GM12878 (cell line): ENCODE data around the gene CBLN3. TPM values are rescaled to one million over a fixed set of nuclear protein-coding genes. Genes with fewer than 3 reads are reported as not detected.

Source experiments
- ATF3 ChIP-seq: IDR thresholded peaks from 2 replicates; pipeline ENCODE4 v1.6.1; 2011; ENCODE audit warnings: low read depth, mild to moderate bottlenecking, low read length, moderate library complexity, borderline replicate concordance; ENCODE audit errors: extremely low read depth
- CBFB ChIP-seq: IDR thresholded peaks from 2 replicates; pipeline ENCODE4 v1.6.1; 2016; ENCODE audit warnings: antibody characterized with exemption, low read depth
- CEBPZ ChIP-seq: fragments of 150-350 bp; IDR thresholded peaks from 2 replicates; pipeline ENCODE4 v1.6.1; 2016; ENCODE audit warnings: low read depth, low read length
- CREB1 ChIP-seq: IDR thresholded peaks from 2 replicates; pipeline ENCODE4 v1.6.1; 2012; ENCODE audit warnings: low read depth, mild to moderate bottlenecking, inconsistent platforms
- EP300 ChIP-seq, 2 experiments: fragments of 150-350 bp in 1 of 2; IDR thresholded peaks; 2 replicates each; pipeline ENCODE4 v1.6.1; 2011 to 2012; ENCODE audit warnings: low read depth in 2 of 2, low read length in 2 of 2, borderline replicate concordance in 1 of 2, improper control_type of control experiment in 1 of 2, inconsistent platforms in 1 of 2; ENCODE audit not compliant: control insufficient read depth in 1 of 2
- HDGF ChIP-seq: fragments of 450-650 bp; IDR thresholded peaks from 2 replicates; pipeline ENCODE4 v1.6.1; 2016; ENCODE audit warnings: antibody characterized with exemption
- IKZF2 ChIP-seq, 2 experiments: fragments of 450-650 bp; IDR thresholded peaks; 2 replicates each; pipeline ENCODE4 v1.6.1; 2017; ENCODE audit warnings: mild to moderate bottlenecking in 2 of 2, moderate library complexity in 2 of 2
- MAX ChIP-seq: IDR thresholded peaks from 2 replicates; pipeline ENCODE4 v1.6.1; 2012; ENCODE audit warnings: low read depth, low read length, improper control_type of control experiment
- MTA2 ChIP-seq: fragments of 450-650 bp; IDR thresholded peaks from 2 replicates; pipeline ENCODE4 v1.6.1; 2016; ENCODE audit warnings: low read depth, mild to moderate bottlenecking, moderate library complexity
- MXI1 ChIP-seq: fragments of 150-350 bp; IDR thresholded peaks from 2 replicates; pipeline ENCODE4 v1.6.1; 2011; ENCODE audit warnings: low read depth, mild to moderate bottlenecking, inconsistent platforms, low read length, improper control_type of control experiment
- MYB ChIP-seq: fragments of 150-350 bp; IDR thresholded peaks from 2 replicates; pipeline ENCODE4 v1.6.1; 2014; ENCODE audit warnings: mild to moderate bottlenecking, low read depth, low read length, borderline replicate concordance
- NFYB ChIP-seq: IDR thresholded peaks from 2 replicates; pipeline ENCODE4 v1.6.1; 2011; ENCODE audit warnings: low read depth, mild to moderate bottlenecking, low read length, improper control_type of control experiment, moderate library complexity; ENCODE audit not compliant: insufficient read depth
- NR2C1 ChIP-seq: fragments of 450-650 bp; IDR thresholded peaks from 2 replicates; pipeline ENCODE4 v1.6.1; 2017; ENCODE audit warnings: antibody characterized with exemption, mild to moderate bottlenecking, moderate library complexity
- NRF1 ChIP-seq: conservative IDR thresholded peaks from 2 replicates; pipeline ENCODE4 v1.6.1; 2011; ENCODE audit warnings: mild to moderate bottlenecking, low read depth, low read length, improper control_type of control experiment
- POU2F2 ChIP-seq: IDR thresholded peaks from 3 replicates; pipeline ENCODE4 v1.6.1; 2011; ENCODE audit warnings: low read depth, mild to moderate bottlenecking, low read length, borderline replicate concordance
- RAD21 ChIP-seq: IDR thresholded peaks from 2 replicates; pipeline ENCODE4 v1.6.1; 2011; ENCODE audit warnings: mild to moderate bottlenecking, low read depth, low read length, moderate library complexity; ENCODE audit not compliant: insufficient read depth
- RB1 ChIP-seq: fragments of 450-650 bp; formaldehyde crosslinking; IDR thresholded peaks from 2 replicates; pipeline ENCODE4 v1.6.1; 2017; ENCODE audit warnings: mild to moderate bottlenecking, borderline replicate concordance
- RELA ChIP-seq: fragments of 450-650 bp; IDR thresholded peaks from 2 replicates; pipeline ENCODE4 v1.8.0; 2014; ENCODE audit warnings: borderline replicate concordance; ENCODE audit not compliant: partially characterized antibody
- RFX5 ChIP-seq: IDR thresholded peaks from 2 replicates; pipeline ENCODE4 v1.6.1; 2011; ENCODE audit warnings: low read depth, low read length, improper control_type of control experiment
- SMAD5 ChIP-seq: IDR thresholded peaks from 2 replicates; pipeline ENCODE4 v1.6.1; 2016; ENCODE audit warnings: antibody characterized with exemption, low read depth
- SMC3 ChIP-seq: IDR thresholded peaks from 2 replicates; pipeline ENCODE4 v1.6.1; 2011; ENCODE audit warnings: low read length, improper control_type of control experiment, borderline replicate concordance
- SRF ChIP-seq, 2 experiments: IDR thresholded peaks; 2 replicates each; pipeline ENCODE4 v1.6.1; 2011; ENCODE audit warnings: low read depth in 2 of 2, low read length in 2 of 2, mild to moderate bottlenecking in 1 of 2, moderate library complexity in 1 of 2
- SUPT20H ChIP-seq: IDR thresholded peaks from 2 replicates; pipeline ENCODE4 v1.6.1; 2011; ENCODE audit warnings: low read depth, mild to moderate bottlenecking, low read length, moderate library complexity, borderline replicate concordance; ENCODE audit not compliant: control insufficient read depth
- TAF1 ChIP-seq: IDR thresholded peaks from 2 replicates; pipeline ENCODE4 v1.6.1; 2011; ENCODE audit warnings: mild to moderate bottlenecking, low read depth, low read length, borderline replicate concordance
- TBL1XR1 ChIP-seq: IDR thresholded peaks from 2 replicates; pipeline ENCODE4 v1.6.1; 2012; ENCODE audit warnings: low read depth, low read length, improper control_type of control experiment
- WRNIP1 ChIP-seq: IDR thresholded peaks from 2 replicates; pipeline ENCODE4 v1.6.1; 2011; ENCODE audit warnings: low read depth, low read length, improper control_type of control experiment, borderline replicate concordance
- YY1 ChIP-seq: IDR thresholded peaks from 2 replicates; pipeline ENCODE4 v1.6.1; 2011; ENCODE audit warnings: low read depth, mild to moderate bottlenecking, low read length
- polyA plus RNA-seq, 11 experiments: library from polyadenylated mRNA; depleted of rRNA in 4 of 11; unstranded in 6 of 11; stranded (reverse) in 5 of 11; fragments of >200 nt; fragmentation: Nextera tagmentation in 4 of 11; fragmentation: Illumina TruSeq in 1 of 11; extraction: Ambion mirVana in 4 of 11; extraction: Trizol in 1 of 11; gene quantifications; 1 replicate in 1 of 11; 2 replicates in 10 of 11; pipeline versions ENCODE4 v1.2.1 to v1.2.3, GENCODE V29; 2011 to 2016; ENCODE audit warnings: inconsistent platforms in 2 of 11, missing spikeins in 2 of 11, low read depth in 1 of 11
- total RNA-seq, 4 experiments: library from RNA; depleted of rRNA in 3 of 4; stranded (reverse); fragments of >200 nt in 3 of 4; fragmentation: Illumina TruSeq in 1 of 4; extraction: Trizol in 1 of 4; gene quantifications; 2 replicates each; pipeline versions ENCODE4 v1.2.1 to v1.2.3, GENCODE V29; 2013 to 2021

The CBLN3 gene
- total and polyA plus RNA-seq, 10 of the 15 experiments (the other 5 are each of a cell fraction or from before 2014, with no cell fraction given): 0.16 to 4.9 (median 1.3) TPM

GRCh38 chr14:24442240-24443052 lies 13.0 kb upstream of the CBLN3 start, which contains the start of gene SDR39U1 (continued):
- TF ChIP-seq RELA: peak; percentile 37
- TF ChIP-seq POU2F2: 0 out of 3 replicates have a peak, but pooled peaks have one; percentile 11
- peak; percentile 99 for TF ChIP-seq NR2C1
- TF ChIP-seq CEBPZ: no peak
- TF ChIP-seq SMAD5: peak; percentile 77
- TF ChIP-seq EP300 (IDR thresholded peaks at IDR 0.05; ENCODE audit: borderline replicate concordance in 1 of 2, control insufficient read depth in 1 of 2, low read depth in 2 of 2, low read length in 2 of 2): no peak
- no peak for TF ChIP-seq MYB
- no peak for TF ChIP-seq SMC3
- no peak for TF ChIP-seq SUPT20H
- TF ChIP-seq RAD21: no peak
- TF ChIP-seq IKZF2 (IDR thresholded peaks at IDR 0.05): peak; percentile 50 to 63; a peak in 2 of 4 replicates
- TF ChIP-seq MAX: peak; percentile 50; the same call in 1 of the 2 replicates
- TF ChIP-seq ATF3: peak; percentile 56; the same call in 1 of the 2 replicates
- peak; percentile 28; the same call in 1 of the 2 replicates for TF ChIP-seq TAF1
- peak; percentile 89 for TF ChIP-seq TBL1XR1
- peak; percentile 83 for TF ChIP-seq CREB1
- peak; percentile 95 for TF ChIP-seq MTA2
- TF ChIP-seq NRF1: peak; percentile 92
- TF ChIP-seq RFX5: 0 out of 2 replicates have a peak, but pooled peaks have one; percentile 21
- TF ChIP-seq YY1: 0 out of 2 replicates have a peak, but pooled peaks have one; percentile 64
- peak; percentile 83 for TF ChIP-seq NFYB
- TF ChIP-seq CBFB: 0 out of 2 replicates have a peak, but pooled peaks have one; percentile 21
- TF ChIP-seq MXI1: peak; percentile 70
- TF ChIP-seq WRNIP1: 0 out of 2 replicates have a peak, but pooled peaks have one; percentile 41
- TF ChIP-seq RB1: peak; percentile 80
- TF ChIP-seq HDGF: peak; percentile 91
- TF ChIP-seq SRF (IDR thresholded peaks at IDR 0.05; ENCODE audit: low read depth in 2 of 2, low read length in 2 of 2): 0 out of 4 replicates have a peak, but pooled peaks of 1 of the 2 experiments have one; percentile 61
